ENCODE measurements around the gene CYP2A7.
"Not testable (repeated sequence)": the region's sequence is repeated elsewhere in the genome, so short reads cannot be mapped to it uniquely, and the experiment has no call there.

GRCh38 chr19:40918303-40918702 is 36.3 kb upstream of the CYP2A7 start:
- not testable (repeated sequence) for TF ChIP-seq POLR2A, CTCF (IDR thresholded peaks at IDR 0.05)

All from vagina (tissue), 2 donors.